Stimulated activated CD4-positive, alpha-beta T cell treated with anti-CD3 and anti-CD28 coated beads, Interleukin-1b, Interleukin-23, amount 100 ng/mL, for 1 hour (primary cell): ENCODE measurements around the gene DCAF11.

Source experiments
- DNase-seq, 2 donors: peaks; one replicate each; pipeline ENCODE4 v3.0.0-alpha.2; 2020; ENCODE audit warnings: low read depth in 2 of 2

The DCAF11 gene

GRCh38 chr14:24139272-24139934 is 24.8 kb downstream of the DCAF11 start:
- no peak for DNase-seq

- DNase-seq: peak; percentile 97 to 99
Observed at GRCh38 chr14:24141097-24141880, 26.7 kb downstream of the DCAF11 start, which contains the start of gene EMC9. EMC9 (minus strand) TSS chr14:24141591; CDS start chr14:24141304, 287 bp downstream.

GRCh38 chr14:24143511-24143910 is 28.9 kb downstream of the DCAF11 start:
- DNase-seq: no peak

- DNase-seq: no peak
Observed at GRCh38 chr14:24144451-24144850, 29.9 kb downstream of the DCAF11 start.

GRCh38 chr14:24145219-24145618 is 30.6 kb downstream of the DCAF11 start:
- no peak for DNase-seq

- no peak for DNase-seq
Observed at GRCh38 chr14:24145690-24146452, 31.3 kb downstream of the DCAF11 start.

GRCh38 chr14:24146453-24146977 is 31.9 kb downstream of the DCAF11 start, which contains the start of gene PSME2:
PSME2 (minus strand) TSS chr14:24146610; CDS start chr14:24146581, 29 bp downstream.
- DNase-seq: peak; percentile 45 to 58

- peak; percentile 90 to 93 for DNase-seq
Observed at GRCh38 chr14:24146978-24147760, 32.6 kb downstream of the DCAF11 start, which contains the start of gene RNF31. RNF31 (plus strand) TSS chr14:24147498; CDS start chr14:24147699, 201 bp downstream.

GRCh38 chr14:24147761-24148428 is 33.3 kb downstream of the DCAF11 start:
- no peak for DNase-seq

- DNase-seq: no peak
Observed at GRCh38 chr14:24149302-24149969, 34.9 kb downstream of the DCAF11 start.

- DNase-seq: no peak
Observed at GRCh38 chr14:24150061-24150460, 35.5 kb downstream of the DCAF11 start.

GRCh38 chr14:24150567-24150966 is 36.0 kb downstream of the DCAF11 start:
- DNase-seq: no peak

GRCh38 chr14:24150993-24151392 is 36.4 kb downstream of the DCAF11 start:
- DNase-seq: no peak

GRCh38 chr14:24151404-24152080 is 37.0 kb downstream of the DCAF11 start:
- no peak for DNase-seq

GRCh38 chr14:24155100-24155499 is 40.5 kb downstream of the DCAF11 start:
- no peak for DNase-seq

- DNase-seq: no peak
Observed at GRCh38 chr14:24156840-24157239, 42.3 kb downstream of the DCAF11 start.

GRCh38 chr14:24157331-24157730 is 42.8 kb downstream of the DCAF11 start:
- DNase-seq: no peak

GRCh38 chr14:24159777-24160498 is 45.4 kb downstream of the DCAF11 start:
- DNase-seq: no peak

- no peak for DNase-seq
Observed at GRCh38 chr14:24160499-24160849, 45.9 kb downstream of the DCAF11 start.
